Body of pancreas (tissue), 4 donors: ENCODE results near the gene SSNA1.

Experiments
- CTCF ChIP-seq, 7 experiments: fragments of 450-650 bp in 4 of 7; fragments of 200-600 bp in 3 of 7; sonication (generic) in 3 of 7; IDR thresholded peaks; one replicate each; pipeline ENCODE4 v1.5.1; 2016 to 2019; ENCODE audit warnings: antibody characterized with exemption in 7 of 7
- POLR2A ChIP-seq, 3 donors: fragments of 450-650 bp; IDR thresholded peaks; one replicate each; pipeline ENCODE4 v1.6.1; 2016; ENCODE audit warnings: antibody characterized with exemption in 3 of 3, mild to moderate bottlenecking in 2 of 3

- no peak for TF ChIP-seq CTCF (IDR thresholded peaks at IDR 0.05)
- TF ChIP-seq POLR2A (IDR thresholded peaks at IDR 0.05), result no peak
Measured at GRCh38 chr9:137167747-137168572, 20.5 kb upstream of the SSNA1 start.
